HT1080 (cell line): Measurements from ENCODE around the gene NXNL2. TPM values are rescaled to one million over a fixed set of nuclear protein-coding genes. Genes with fewer than 3 reads are reported as not detected.

Experiments used
- DNase-seq: peaks from one replicate; pipeline ENCODE4 v3.0.0-alpha.2; 2015; ENCODE audit warnings: low read depth
- total RNA-seq: library from RNA; depleted of rRNA; stranded (reverse); fragments of >200 nt; shearing (Covaris generic); gene quantifications from 2 replicates; pipeline ENCODE4 v1.2.3, GENCODE V29; 2014; rRNA removed

NXNL2 gene
- total RNA-seq, 1 experiment from 2014 or later = 0.77 TPM

DNA sequence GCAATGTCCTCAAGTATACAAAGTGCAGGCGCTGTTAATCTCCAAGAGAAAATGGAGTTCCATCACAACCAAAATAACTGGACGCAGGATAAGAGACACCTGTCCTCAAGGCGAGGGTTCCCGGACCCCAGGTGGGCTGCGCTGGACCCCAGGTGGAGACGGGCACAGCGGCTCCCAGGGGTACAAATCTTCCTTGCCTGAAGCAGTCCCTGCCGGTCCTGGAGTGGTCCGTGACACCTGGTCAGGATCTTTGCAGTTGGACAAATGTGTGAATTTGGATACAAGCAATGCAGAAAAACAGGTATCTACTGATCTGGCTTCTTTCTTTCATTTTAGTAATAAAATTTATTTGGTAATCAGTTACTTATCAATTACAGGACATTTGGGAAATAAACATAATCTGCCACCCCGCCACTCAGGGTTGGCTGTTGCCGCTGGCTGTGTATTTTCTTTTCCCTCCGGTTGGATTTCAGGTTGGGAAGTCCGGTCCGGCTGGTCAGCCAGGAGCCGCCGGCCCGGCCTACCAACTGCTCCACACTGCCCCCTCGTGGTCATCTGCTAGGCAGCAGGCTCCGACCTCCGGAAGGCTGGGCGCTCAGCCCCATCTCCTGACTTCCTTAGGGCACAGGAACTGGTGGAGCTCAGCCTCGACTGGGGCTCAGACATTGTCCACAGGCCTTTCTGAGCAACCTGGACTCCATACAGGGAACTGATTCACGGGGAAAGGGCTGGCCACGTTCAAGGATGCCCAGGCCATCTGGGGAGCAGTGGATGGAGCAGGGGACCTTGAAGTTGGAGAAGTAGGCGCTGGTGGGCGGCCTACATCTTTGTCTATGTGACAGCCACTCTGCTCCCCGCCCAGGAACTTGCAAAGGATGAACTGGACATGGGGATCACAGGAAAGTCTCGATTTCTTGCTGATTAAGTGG is 43.4 kb downstream of the NXNL2 start:
- DNase-seq = peak; percentile 73

GRCh38 chr9:88579050-88579715 is 44.2 kb downstream of the NXNL2 start:
- no peak for DNase-seq

GRCh38 chr9:88580961-88581360 is 46.0 kb downstream of the NXNL2 start:
- DNase-seq = no peak

DNA sequence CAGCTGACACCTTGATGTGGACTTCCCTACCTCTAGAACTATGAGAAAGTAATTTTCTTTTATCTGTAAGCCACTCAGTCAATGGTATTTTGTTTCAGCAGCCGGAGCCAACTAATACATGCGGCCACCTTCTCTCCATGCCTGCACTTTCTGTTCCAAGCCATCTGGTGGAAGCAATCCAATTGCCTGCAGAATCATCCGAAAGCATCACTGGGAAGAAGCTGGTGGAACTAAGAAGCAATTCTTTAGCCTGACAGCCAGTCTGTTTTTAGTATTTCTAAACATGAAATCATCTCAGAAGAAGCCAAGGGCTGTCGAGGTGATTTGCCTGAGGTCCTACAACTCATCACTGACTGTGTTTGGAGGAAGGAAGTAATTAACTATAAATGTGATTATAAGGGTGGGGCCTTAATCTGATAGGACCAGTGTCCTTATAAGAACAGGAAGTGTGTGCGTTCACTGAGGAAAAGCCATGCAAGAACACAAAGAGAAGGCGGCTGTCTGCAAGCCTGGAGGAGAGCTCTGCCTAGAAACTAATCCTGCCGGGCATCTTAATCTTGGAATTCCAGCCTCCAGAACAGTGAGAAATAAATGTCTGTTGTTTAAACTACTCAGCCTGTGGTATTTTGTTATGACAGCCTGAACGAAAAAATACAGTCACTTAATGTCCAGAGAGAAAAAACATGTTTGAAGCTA is 49.1 kb downstream of the NXNL2 start:
- peak; percentile 47 for DNase-seq

- DNase-seq = no peak
Observed at GRCh38 chr9:88585426-88585825, 50.4 kb downstream of the NXNL2 start.

- no peak for DNase-seq
Observed at GRCh38 chr9:88586452-88586851, 51.5 kb downstream of the NXNL2 start.

GRCh38 chr9:88587182-88587581 is 52.2 kb downstream of the NXNL2 start:
- no peak for DNase-seq

DNA sequence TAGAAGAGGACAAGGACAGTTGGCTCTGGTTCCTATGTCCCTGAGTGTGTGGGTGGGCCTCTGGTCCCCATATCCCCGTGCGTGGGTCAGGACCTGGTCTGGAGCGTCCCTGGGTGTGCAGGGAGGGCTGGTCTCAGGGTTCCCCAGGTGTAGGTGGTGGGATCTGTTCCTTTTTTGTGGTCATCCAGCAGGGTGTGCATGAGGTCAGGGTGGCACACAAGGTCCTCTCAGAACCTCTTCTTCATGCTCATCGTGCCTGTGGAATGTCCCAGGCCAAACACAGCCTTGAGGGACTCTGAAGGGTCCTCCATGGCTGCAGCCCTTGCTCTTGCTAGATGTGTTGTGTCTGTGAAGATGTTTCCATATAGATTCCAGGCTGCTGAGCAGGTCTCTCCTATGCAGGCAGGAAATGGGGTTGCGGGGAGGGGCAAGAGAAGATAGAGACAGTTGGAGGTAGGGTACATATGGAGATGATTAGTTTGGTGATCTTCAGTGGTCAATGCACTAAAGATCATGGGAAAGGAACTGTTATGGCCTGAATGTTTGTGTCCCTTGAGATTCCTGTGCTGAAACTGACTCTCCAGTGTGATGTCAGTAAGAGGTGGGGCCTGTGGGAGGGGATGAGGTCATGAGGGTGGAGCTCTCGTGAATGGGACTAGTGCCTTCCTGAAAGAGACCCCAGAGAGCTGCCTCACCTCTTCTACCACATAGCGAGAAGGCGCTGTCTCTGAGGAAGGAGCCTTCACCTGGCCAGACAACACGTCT is 53.1 kb downstream of the NXNL2 start:
- DNase-seq = no peak

- DNase-seq = no peak
Observed at GRCh38 chr9:88589656-88590055, 54.7 kb downstream of the NXNL2 start.

- peak; percentile 5 for DNase-seq
Observed at GRCh38 chr9:88590558-88591146, 55.7 kb downstream of the NXNL2 start.

DNA sequence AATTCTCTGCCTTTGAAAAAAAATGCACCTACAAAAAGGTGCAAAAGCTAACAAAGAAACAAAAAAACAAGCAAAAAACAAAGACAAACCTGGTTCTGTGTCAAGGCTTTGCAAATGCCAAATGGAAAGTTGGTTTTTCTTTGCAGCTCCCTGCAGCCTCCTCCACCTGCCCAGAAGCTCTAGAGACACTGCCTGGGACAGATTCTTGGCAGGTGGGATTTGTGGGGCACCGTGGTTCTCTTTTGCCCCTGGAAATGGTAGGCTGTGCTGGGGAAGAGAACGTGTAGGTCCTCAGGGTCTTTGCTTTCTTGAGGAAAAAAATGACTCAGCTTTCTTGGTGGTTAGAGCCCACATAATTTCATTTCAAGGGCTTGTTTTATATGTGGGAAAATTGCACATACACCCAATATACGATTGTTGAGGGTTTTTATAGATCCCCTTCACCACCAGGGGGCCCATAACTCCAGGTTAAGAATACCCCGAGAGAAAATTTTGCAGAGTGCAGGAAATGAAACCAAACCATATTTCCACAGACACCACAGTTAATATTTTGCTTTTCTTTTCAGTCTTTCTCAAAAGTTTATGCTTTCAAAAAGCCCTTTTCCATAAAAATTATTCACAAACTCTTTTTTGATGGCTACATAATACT is 58.7 kb downstream of the NXNL2 start:
- peak; percentile 37 for DNase-seq

Other genes starting within 250 kb of the NXNL2 start
- gene SPIN1, start 146.7 kb upstream of the NXNL2 start, total RNA-seq = 36.9 and 56.9 TPM in 2 replicates